Left forelimb (tissue), 1 donor: Measurements from ENCODE around the gene ZNF577.

Source experiments
- DNase-seq: peaks from one replicate; pipeline ENCODE4 v3.0.0-alpha.2; 2018; ENCODE audit warnings: low spot score

The ZNF577 gene

DNA sequence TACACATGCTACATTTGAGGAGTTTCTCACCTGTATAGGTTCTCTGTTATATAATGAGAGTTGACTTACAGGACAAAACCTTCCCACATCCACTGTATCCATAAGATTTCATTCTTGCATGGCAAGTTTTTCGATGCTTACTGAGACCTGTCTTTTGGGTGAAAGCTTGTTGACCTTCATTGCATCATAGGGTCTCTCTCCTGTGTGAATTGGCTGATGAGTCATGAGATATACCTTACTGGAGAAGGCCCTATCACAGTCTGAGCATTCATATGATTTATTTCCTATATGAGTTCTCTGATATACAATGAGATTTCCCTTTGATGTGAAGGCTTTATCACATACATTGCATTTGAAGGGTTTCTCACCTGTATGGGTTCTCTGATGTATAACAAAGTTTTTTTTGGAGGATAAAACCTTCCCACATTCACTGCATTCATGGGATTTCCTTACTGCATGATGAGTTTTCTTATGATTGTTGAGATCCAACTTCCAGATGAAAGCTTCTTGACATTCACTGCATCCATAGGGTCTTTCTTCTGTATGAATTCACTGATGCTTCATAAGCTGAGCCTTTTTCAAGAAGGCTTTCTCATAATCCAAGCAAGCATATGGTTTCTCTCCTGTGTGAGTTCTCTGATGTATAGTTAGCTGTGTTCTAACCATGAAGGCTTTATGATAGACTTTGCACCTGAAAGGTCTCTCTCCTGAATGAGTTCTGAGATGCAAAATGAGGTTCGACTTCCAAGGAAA is 25.7 kb downstream of the ZNF577 start:
- no peak for DNase-seq

GRCh38 chr19:51837145-51837544 is 50.6 kb downstream of the ZNF577 start:
- DNase-seq, result no peak

GRCh38 chr19:51830274-51830673 is 57.5 kb downstream of the ZNF577 start:
- DNase-seq, result no peak

GRCh38 chr19:51824281-51825005 is 63.3 kb downstream of the ZNF577 start:
- no peak for DNase-seq

- DNase-seq, result no peak
Measured at GRCh38 chr19:51822946-51823345, 64.8 kb downstream of the ZNF577 start.

DNA sequence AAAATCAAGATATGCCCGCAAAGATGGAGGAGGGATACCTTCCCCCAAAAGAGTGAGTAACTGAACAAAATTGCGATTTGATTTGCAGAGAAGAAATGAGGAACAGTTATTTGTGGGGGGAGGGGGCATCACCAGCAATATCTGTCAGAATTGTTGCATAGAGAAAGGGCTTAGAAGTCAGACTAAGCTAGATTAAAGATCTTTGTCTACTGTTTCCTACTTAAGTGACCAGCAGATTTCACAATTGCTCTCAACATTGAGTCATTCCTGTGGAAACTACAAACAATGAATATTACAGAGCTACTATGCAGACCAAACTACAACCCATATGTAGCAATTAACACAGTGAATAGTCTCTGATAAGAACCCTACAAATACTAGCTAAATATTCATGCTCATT is 65.4 kb downstream of the ZNF577 start:
- DNase-seq, result no peak

DNA sequence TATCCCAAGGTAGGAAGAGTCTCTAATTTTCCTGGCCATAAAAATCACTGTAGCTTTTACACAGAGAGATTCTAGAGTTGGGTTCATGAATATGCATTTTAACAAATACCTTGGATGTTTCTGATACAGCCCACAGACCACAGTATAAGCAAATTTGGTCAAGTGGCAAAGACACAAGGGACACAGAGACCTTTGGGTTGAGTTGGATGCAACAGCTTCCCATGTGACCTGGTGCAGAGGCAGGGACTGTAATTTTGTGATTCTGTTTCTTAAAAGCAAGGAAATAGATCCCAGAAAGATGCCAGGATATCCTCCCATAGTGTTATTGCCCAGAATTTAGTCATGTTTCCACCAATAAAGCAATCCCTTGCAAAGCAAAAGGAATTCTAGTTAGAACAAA is 65.8 kb downstream of the ZNF577 start:
- DNase-seq, result no peak

DNA sequence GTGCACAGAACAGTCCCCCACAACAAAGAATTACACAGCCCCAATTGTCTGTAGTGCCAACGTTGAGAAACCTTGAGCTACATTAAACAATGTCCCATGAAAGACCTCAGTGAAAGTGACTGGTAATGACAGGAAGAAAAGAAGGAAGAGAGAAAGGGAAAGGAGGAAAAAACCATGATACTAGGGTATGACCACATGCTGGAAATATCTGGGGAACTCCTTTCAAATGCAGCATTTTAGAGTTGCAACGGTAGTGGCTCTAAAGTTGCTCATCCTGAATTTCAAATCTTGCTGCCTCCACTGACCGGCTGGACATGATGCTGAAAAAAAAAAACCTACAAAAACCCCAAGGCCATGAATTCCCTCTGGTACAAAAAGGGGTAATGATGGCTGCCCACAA is 66.3 kb downstream of the ZNF577 start:
- DNase-seq, result no peak
